CD4-positive, alpha-beta T cell treated with Interleukin-17A for 4 hours (primary cell): ENCODE results near the gene COA6.

ENCODE experiments used
- DNase-seq: peaks from one replicate; pipeline ENCODE4 v3.0.0-alpha.2; 2020; ENCODE audit warnings: mixed read lengths

The COA6 gene

DNA sequence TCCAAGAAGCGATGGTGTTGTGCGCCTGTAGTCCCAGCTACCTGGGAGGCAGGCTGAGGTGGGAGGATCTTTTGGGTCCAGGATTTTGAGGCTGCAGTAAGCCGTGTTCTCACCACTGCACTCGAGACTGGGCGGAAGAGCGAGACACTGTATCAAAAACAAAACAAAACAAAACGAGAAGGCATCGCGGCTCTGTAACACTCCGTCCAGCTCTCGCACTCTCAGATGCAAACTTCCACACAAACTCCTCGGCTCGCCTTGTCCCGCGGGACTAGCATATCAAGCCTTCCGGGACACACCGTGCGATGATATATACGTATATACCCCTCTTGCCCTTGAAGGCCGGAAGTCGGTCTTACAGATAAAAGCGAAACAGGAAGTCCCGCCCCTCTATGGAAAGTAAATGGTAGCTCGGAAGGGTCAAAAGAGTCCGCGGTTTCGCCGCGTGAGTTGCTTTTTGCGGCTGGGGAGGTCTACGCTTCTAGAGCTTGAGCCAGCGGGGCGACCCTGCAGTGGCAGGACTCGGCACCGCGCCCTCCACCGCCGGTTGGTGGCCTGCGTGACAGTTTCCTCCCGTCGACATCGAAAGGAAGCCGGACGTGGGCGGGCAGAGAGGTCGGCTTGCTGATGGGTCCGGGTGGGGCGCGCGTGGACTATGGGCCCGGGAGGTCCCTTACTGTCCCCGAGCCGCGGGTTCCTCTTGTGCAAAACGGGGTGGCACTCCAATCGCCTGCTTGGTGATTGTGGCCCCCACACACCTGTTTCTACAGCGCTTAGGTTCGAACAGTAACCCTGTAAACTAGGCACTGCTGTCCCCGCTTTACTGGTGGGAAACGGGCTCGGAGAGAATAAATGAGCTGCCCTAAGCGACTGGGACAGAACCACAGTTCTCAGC lies at the start of gene COA6:
TSS of gene COA6 (plus strand) at position 393 of the 895 bp plus-strand sequence. CDS start at position 404, 11 bp downstream.
- DNase-seq, result peak; percentile 89

DNA sequence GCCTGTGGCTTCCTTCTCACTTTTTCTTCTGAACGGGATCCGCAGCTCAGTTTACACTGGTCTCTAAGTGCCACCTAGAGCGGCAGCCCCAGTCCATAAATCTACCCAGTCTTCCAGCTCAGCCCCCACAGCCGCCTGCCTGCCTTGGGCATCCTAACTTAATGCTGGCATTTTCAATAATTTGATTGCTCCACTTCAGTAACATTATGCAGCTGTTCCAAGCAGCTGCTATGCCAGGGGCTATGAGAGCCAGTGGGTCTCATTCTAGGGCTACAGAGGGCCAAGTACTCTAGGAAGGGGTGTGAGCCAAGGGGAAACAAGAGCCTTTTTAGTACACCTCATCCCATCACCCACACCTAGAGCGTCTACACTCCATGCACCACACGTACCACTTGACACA lies 48.4 kb upstream of the COA6 start:
- DNase-seq, result no peak

DNA sequence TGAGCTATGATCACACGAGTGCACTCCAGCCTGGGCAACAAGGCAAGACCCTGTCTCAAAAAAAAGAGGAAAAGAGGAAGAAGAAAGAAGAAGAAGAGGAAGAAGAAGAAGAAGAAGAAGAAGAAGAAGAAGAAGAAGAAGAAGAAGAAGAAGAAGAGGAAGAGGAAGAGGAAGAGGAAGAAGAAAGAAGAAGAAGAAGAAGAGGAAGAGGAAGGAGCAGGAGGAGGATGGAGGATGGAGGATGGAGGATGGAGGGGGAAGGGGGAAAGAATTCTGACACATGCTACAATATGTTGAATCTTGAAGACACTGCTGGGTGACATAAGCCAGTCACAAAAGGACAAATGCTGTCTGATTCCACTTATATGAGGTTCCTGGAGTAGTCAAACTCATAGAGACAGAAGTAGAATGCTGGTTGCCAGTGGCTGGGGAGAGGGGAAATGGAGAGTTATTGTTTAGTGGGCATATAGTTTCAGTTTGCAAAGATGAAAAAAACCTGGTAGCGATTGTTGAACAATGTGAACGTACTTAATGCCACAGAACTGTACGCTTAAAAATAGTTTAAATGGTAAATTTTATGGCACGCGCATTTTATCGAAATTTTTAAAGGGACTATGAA lies 47.3 kb upstream of the COA6 start:
- DNase-seq, result peak; percentile 35

- DNase-seq, result peak; percentile 85
Observed at GRCh38 chr1:234326497-234327366, 46.5 kb upstream of the COA6 start.

DNA sequence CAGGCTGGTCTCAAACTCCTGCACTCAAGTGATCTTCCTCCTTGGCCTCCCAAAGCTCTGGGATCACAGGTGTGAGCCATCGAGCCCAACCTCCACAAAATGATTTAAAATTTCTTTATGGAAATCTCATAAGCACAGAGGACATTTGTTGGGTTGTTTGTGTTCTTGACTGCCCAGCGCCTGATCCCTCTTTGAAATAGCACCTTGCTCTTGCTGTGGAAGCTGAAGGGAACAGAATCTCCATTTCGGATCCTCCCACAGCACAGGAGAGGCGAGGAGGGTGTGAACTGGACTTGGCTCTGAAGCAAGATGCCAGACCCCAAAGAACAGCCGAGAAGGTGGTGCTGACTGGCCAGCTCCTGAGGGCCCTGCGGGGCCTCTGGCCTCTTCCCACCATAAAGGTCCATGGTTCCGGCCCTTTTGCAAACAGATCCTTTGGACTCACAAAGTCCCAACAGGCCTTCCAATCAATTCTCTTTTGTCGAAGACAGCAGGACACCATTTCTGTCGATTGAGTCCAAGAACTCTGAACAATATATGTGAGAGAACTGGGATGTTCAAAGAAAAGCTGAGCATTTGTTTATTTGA lies 45.6 kb upstream of the COA6 start:
- DNase-seq, result no peak

- no peak for DNase-seq
Observed at GRCh38 chr1:234330843-234331215, 42.4 kb upstream of the COA6 start.

DNA sequence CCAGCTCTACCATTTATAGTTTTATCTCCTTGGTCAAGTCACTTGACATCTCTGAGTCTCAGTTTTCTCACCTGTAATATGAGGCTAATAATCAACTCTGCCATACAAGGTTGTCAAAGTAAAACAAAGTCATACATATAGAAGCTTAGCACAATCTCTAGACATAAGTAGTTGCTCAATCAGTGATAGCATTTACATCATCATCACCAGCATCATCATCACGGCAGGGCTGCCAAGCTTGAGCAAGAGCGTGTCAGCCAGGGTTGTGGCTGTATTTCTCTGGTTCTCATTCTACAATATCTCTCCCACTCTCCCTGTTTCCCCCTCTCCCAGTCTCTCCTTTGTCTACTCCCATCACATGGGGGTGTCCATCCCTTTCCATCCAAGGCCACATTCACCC lies 41.7 kb upstream of the COA6 start:
- no peak for DNase-seq

DNA sequence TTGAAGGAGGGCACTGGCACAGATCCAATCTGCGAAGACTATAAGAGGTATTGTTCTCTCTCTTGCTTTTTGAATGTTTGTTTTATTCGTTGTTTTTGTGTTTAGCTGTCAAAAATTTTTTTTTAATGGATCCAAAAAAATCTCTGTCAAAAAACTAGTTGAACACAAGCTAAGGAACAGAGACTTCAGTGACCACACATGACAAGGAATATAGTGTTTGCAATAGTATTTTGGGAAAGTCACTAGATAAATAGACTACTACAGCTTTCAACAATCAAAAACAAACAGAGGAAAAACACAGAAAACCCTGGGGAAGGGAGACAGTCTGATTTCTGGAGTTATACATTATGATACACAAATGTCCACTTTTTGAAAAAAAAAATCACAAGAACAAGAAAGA lies 36.9 kb upstream of the COA6 start:
- DNase-seq, result no peak

GRCh38 chr1:234337233-234337632 lies 36.0 kb upstream of the COA6 start:
- DNase-seq, result no peak

DNA sequence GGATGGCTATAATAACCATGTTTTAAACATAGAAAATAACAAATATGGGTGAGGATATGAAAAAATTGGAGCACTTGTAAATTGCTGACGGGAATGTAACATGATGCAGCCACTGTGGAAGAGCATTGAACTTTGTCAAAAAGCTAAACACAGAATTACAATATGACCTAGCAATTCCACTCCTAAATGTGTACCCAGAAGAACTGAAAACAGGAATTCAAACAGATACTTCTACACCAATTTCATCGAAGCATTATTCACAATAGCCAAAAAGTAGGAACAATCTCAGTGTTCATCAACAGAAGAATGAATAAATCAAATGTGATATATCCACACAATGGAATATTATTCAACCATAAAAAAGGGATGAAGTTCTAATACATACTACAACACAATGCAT lies 32.7 kb upstream of the COA6 start:
- DNase-seq, result no peak

GRCh38 chr1:234342774-234343173 lies 30.5 kb upstream of the COA6 start:
- no peak for DNase-seq

GRCh38 chr1:234345237-234345636 lies 28.0 kb upstream of the COA6 start:
- DNase-seq, result no peak

GRCh38 chr1:234348964-234349363 lies 24.3 kb upstream of the COA6 start:
- no peak for DNase-seq

GRCh38 chr1:234355782-234356510 lies 17.3 kb upstream of the COA6 start:
- no peak for DNase-seq

DNA sequence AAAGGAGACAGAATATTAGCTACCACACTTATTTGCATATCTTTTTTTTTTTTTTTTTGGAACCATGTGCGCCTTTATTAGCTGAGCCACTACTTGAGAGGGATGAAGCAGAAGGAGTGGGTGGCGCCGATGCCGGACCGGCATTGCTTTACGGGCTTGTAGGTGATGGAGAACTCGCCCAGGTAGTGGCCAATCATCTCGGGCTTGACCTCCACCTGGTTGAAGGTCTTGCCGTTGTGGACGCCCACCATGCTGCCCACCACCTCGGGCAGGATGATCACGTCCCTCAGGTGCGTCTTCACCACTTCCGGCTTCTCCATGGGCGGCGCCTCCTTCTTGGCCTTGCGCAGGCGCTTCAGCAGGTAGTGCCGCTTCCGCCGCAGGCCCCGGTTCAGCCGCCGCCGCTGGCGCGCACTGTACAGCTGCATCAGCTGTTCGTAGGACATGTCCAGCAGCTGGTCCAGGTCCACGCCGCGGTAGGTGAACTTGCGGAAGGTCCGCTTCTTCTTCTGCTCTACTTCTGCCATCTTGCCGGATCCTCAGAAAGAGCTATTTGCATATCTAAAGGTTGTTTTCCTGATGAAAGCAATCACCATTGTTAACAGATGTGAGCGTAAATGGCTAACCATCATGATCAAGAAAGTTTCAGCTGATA lies 16.5 kb upstream of the COA6 start:
- DNase-seq, result peak; percentile 64

GRCh38 chr1:234357831-234358230 lies 15.4 kb upstream of the COA6 start:
- DNase-seq, result no peak

- DNase-seq, result no peak
Observed at GRCh38 chr1:234361102-234361603, 12.1 kb upstream of the COA6 start.

DNA sequence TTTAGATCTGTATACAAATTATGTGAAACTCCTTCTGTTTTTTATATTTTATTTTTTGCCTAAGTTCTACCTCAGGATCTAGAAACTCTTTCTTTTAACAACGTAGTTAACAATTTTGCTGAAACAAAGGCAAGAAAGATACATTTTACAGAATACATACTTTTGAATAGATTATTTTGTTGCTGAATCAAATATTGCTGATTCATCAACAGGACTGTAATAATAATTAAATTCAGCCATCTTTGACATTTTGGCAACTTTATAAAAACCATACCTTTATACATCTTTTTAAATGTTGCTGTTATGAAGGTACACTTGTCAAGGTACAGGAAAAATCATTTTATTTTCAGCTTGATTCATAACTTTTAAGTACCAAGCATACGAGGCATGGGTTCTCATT lies 10.7 kb upstream of the COA6 start:
- DNase-seq, result no peak

GRCh38 chr1:234368320-234369032 lies 4.8 kb upstream of the COA6 start:
- DNase-seq, result peak; percentile 23

DNA sequence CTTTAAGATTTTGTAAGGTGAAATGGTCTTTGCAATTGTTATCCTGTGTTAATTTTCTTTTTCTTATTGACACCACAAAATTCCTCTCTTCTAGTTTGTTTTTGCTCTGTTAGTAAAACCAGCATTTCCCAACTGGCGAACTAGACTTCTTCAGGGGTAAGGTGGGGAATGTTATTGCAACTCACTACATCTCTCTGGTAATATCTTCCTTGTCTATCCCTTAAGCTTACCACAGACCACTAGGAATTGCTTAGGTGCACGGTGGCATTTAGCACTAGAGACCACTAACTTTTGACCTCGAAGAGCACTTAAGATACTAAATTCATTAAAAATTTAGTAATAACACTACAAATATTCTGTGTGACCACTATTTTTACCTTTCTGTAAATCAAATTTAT lies 4.2 kb upstream of the COA6 start:
- no peak for DNase-seq

GRCh38 chr1:234369784-234370183 lies 3.5 kb upstream of the COA6 start:
- DNase-seq, result no peak
